ENCODE results near the gene SLC35C1. TPM values are rescaled to one million over a fixed set of nuclear protein-coding genes. Genes with fewer than 3 reads are reported as not detected.

Gene SLC35C1
- total and polyA plus RNA-seq, 2 donors (not counting 3 experiments of a cell fraction or from before 2014, with no cell fraction given) = 8.5 to 19.8 TPM

GRCh38 chr11:45848654-45849081, 43.7 kb downstream of the SLC35C1 start:
- H3K4me3 ChIP-seq (replicated peaks in 1 of 3; ENCODE audit: insufficient read depth in 1 of 3, low read depth in 1 of 3, low read length in 3 of 3) = no peak overlapping the region
- H3K27ac ChIP-seq (ENCODE audit: insufficient read depth, low read depth, low read length) = no peak overlapping the region
- intact Hi-C loops (cut with micrococcal nuclease) = loop anchor here (10.0 kb wide), 1 partner anchor 466 kb away; no protein-coding TSS in a partner anchor
- DNase-seq (ENCODE audit: low read depth, low spot score) (no peak), FAIRE-seq (no peak)
- no peaks in the 10 kb centered on the region for H3K9me3 ChIP-seq (replicated peaks; ENCODE audit: control insufficient read depth, insufficient read depth, low read length)
- BruUV-seq (replicated peaks) = TSS peak; percentile 25
- peaks cover 9% of the 10 kb centered on the region for H3K4me1 ChIP-seq (ENCODE audit: control insufficient read depth, extremely low read depth, insufficient read depth, low read length)
- H3K9ac ChIP-seq (replicated peaks; ENCODE audit: extremely low read depth, insufficient read depth, low read length) = no peak overlapping the region
- peak overlapping the region; percentile 80 for H3K4me2 ChIP-seq (ENCODE audit: insufficient read depth, low read length)
- TF ChIP-seq POLR2A (IDR thresholded peaks at IDR 0.05; ENCODE audit: low read depth, low read length) = no peak
- TF ChIP-seq POLR2AphosphoS5 (IDR thresholded peaks at IDR 0.05; ENCODE audit: insufficient read depth, low read depth, low read length) = no peak
- TF ChIP-seq, protein P1, sequence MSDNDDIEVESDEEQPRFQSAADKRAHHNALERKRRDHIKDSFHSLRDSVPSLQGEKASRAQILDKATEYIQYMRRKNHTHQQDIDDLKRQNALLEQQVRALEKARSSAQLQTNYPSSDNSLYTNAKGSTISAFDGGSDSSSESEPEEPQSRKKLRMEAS (IDR thresholded peaks at IDR 0.05; ENCODE audit: insufficient read depth, insufficient read length) = no peak
- no peak for TF ChIP-seq FOS (IDR thresholded peaks at IDR 0.05; ENCODE audit: borderline replicate concordance, insufficient read depth, low read length)
- TF ChIP-seq MYC (IDR thresholded peaks at IDR 0.05; ENCODE audit: low read depth, low read length) = no peak
- TF ChIP-seq, protein P2, sequence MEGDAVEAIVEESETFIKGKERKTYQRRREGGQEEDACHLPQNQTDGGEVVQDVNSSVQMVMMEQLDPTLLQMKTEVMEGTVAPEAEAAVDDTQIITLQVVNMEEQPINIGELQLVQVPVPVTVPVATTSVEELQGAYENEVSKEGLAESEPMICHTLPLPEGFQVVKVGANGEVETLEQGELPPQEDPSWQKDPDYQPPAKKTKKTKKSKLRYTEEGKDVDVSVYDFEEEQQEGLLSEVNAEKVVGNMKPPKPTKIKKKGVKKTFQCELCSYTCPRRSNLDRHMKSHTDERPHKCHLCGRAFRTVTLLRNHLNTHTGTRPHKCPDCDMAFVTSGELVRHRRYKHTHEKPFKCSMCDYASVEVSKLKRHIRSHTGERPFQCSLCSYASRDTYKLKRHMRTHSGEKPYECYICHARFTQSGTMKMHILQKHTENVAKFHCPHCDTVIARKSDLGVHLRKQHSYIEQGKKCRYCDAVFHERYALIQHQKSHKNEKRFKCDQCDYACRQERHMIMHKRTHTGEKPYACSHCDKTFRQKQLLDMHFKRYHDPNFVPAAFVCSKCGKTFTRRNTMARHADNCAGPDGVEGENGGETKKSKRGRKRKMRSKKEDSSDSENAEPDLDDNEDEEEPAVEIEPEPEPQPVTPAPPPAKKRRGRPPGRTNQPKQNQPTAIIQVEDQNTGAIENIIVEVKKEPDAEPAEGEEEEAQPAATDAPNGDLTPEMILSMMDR (IDR thresholded peaks at IDR 0.05; ENCODE audit: extremely low read depth in 1 of 2, insufficient read depth in 1 of 2, low read depth in 1 of 2, low read length in 2 of 2) = no peak
- no peak for TF ChIP-seq GATA2 (IDR thresholded peaks at IDR 0.05; ENCODE audit: insufficient read depth, insufficient read length, low read depth, low read length)
- H3K9me1 ChIP-seq (replicated peaks; ENCODE audit: control insufficient read depth, extremely low read depth, insufficient read depth, low read length) = no peaks in the 10 kb centered on the region
- no peaks in the 10 kb centered on the region for H3K36me3 ChIP-seq (ENCODE audit: control insufficient read depth in 2 of 2, extremely low read depth in 1 of 2, insufficient read depth in 2 of 2, low read length in 2 of 2)
- no peak overlapping the region for H2AFZ ChIP-seq (ENCODE audit: low read depth, low read length)
- POLR2A ChIA-PET = interaction anchor here (0.9 kb wide), 1 partner anchor 9 kb away, joined by 3 read pairs; no protein-coding TSS in a partner anchor
- H3K79me2 ChIP-seq (ENCODE audit: control insufficient read depth, insufficient read depth, low read length) = peaks cover 10% of the 10 kb centered on the region
- no peaks in the 10 kb centered on the region for H4K20me1 ChIP-seq (replicated peaks; ENCODE audit: control insufficient read depth, extremely low read depth, insufficient read depth, low read length)
- CTCF ChIA-PET = no interaction called here
- H3K27me3 ChIP-seq (ENCODE audit: control insufficient read depth in 2 of 2, insufficient read depth in 2 of 2, low read length in 2 of 2) = peaks cover 7 to 9% of the 10 kb centered on the region in 2 experiments
- dilution Hi-C loops (cut with MboI; ENCODE audit: extremely low pct_ligation_motif_present, low sequenced_read_pairs) = no loop called here
